ENCODE measurements around the gene PLEKHJ1. TPM values are rescaled to one million over a fixed set of nuclear protein-coding genes. Genes with fewer than 3 reads are reported as not detected.

PLEKHJ1 gene
- total and polyA plus RNA-seq, 2 of the 13 experiments (the other 11 are each of a cell fraction or from before 2014, with no cell fraction given): 70.5 to 130 TPM

GRCh38 chr19:2252055-2252796 is 16.1 kb upstream of the PLEKHJ1 start (continued):
- TF ChIP-seq ZBTB4 (CRISPR knock-in tag; IDR thresholded peaks at IDR 0.05; ENCODE audit: borderline replicate concordance) (0 out of 2 replicates have a peak, but pooled peaks have one; percentile 30), ZNF558 (CRISPR knock-in tag; IDR thresholded peaks at IDR 0.05; ENCODE audit: borderline replicate concordance) (no peak), CEBPZ (IDR thresholded peaks at IDR 0.05; ENCODE audit: low read length) (no peak), ZBTB38 (CRISPR knock-in tag; IDR thresholded peaks at IDR 0.05) (0 out of 2 replicates have a peak, but pooled peaks have one; percentile 13), MED8 (CRISPR knock-in tag; IDR thresholded peaks at IDR 0.05; ENCODE audit: insufficient replicate concordance) (no peak), HDAC1 (CRISPR knock-in tag; IDR thresholded peaks at IDR 0.05) (peak; percentile 4; the same call in 1 of the 2 replicates), XRCC5 (optimal IDR thresholded peaks at IDR 0.05; ENCODE audit: low read length) (peak; percentile 25), ELF3 (CRISPR knock-in tag; IDR thresholded peaks at IDR 0.05) (no peak), ZBTB33 (CRISPR knock-in tag; IDR thresholded peaks at IDR 0.05) (peak; percentile 35; the same call in 1 of the 2 replicates), RBFOX2 (IDR thresholded peaks at IDR 0.05; ENCODE audit: low read depth, low read length) (peak; percentile 56), TGIF2 (CRISPR knock-in tag; IDR thresholded peaks at IDR 0.05) (no peak), FIP1L1 (IDR thresholded peaks at IDR 0.05; ENCODE audit: borderline replicate concordance, insufficient read depth, low read depth, low read length) (no peak), PATZ1 (CRISPR knock-in tag; IDR thresholded peaks at IDR 0.05) (no peak), KLF16 (CRISPR knock-in tag; IDR thresholded peaks at IDR 0.05) (0 out of 4 replicates have a peak, but pooled peaks of 1 of the 2 experiments have one; percentile 3), PITX1 (CRISPR knock-in tag; IDR thresholded peaks at IDR 0.05) (no peak), GABPB1 (CRISPR knock-in tag; IDR thresholded peaks at IDR 0.05) (peak; percentile 50; the same call in 1 of the 2 replicates), BRD4 (CRISPR knock-in tag; IDR thresholded peaks at IDR 0.05) (no peak), ZNF256 (CRISPR knock-in tag; conservative IDR thresholded peaks at IDR 0.05) (no peak)
